NCI-H69 (cell line): ENCODE data around the gene FBXO45.
"Not testable (repeated sequence)": the region's sequence is repeated elsewhere in the genome, so short reads cannot be mapped to it uniquely, and the experiment has no call there.

Experiments used
- DNase-seq: peaks from one replicate; lab custom pipeline; 2025; lab: John Stamatoyannopoulos, UW

FBXO45 gene, protein sequence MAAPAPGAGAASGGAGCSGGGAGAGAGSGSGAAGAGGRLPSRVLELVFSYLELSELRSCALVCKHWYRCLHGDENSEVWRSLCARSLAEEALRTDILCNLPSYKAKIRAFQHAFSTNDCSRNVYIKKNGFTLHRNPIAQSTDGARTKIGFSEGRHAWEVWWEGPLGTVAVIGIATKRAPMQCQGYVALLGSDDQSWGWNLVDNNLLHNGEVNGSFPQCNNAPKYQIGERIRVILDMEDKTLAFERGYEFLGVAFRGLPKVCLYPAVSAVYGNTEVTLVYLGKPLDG

DNA sequence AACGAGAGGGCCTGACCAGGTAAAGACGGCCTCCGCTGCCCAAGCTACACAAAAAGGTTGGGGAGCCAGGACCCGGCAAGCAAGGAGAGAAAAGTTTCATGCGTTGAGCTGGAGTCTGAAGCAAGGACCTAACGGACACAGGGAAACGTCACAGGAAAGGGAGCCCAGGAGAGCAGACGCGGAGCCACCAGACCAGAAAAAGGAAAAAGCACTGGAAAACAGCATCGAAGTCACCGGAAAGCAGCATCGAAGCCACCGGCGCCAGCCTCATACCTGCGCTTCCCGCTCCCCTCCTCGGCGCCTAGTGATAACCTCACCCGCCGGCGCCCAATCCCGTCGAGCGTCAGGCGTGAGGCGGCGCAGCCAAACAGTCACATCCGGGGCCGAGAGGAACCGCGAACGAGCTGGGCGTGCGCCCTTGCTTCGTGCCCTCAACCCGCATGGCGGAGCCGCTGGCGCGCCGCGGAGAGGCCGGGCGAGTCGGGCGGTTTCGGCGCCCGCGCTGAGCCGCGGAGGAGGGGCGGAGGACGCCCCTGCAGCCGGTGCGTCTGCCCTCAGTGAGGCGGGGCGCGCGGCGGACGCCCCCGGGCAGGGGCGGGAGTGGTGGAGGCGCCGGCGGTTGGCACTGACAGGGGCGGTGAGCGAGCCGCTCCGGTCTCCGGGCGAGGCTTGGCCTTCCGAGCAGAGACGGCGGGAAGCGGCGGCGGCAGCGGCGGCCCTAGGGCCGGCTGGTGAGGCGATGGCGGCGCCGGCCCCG is at the start of gene FBXO45, which contains the start of gene WDR53:
TSS of gene FBXO45 (plus strand) at position 415 of the 757 bp plus-strand sequence. CDS start at position 740, 325 bp downstream.
TSS of gene WDR53 (minus strand) at position 309 of the 757 bp plus-strand sequence. CDS start 7,079 bp downstream, outside the sequence.
- peak; percentile 99 for DNase-seq

DNA sequence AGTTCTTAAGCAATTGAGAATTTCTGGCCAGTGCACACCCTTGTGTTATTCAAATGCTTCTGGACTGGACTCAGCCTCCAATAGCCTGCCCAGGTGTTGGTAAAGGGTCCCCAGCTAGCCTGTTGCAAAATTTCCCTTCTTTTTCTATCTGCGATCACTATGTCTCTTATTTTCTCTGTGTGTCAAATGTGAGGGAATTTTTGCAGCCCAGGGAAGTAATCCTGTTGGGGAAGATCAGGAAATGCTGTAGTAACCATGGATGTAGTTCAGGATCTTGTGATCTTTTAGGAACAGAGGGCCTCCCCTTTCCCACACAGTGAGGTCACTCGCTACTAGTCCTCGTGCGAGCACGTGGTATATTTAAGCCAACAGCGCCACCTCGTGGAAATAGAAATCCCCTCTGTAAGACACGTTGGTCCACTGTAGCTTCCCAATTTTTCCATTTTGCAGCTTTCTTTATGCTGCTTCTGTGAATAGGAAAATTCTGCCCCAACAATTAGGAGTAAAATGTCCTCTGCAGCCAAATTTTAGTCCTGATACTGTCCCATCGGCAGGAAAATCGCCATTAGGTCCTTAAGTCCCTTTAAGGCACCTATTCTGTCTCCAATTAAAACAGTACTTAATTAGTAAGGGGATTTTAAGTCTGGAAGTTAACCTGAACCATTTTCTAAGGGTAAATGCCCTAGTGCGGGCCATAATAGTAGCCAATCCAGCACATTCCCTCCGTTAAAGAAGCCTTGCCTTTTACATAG is 49.3 kb upstream of the FBXO45 start:
- peak; percentile 81 for DNase-seq

DNA sequence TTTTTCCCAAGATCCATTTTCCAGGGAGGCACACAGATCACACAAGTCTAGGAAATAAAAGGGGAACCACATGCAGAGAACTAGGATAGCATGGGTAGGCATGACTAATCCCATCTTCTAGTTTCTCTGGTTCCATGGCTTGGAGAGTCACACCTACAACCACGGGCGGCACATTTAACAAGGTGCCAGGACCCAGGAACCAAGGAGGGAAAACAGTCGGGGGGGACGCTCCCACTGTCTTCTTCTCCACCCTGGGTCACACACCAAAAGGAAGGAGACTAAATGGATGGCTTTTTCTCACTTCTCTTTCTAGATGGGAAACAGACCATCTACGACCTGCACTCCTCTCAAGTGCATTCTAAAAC is 48.8 kb upstream of the FBXO45 start:
- DNase-seq = no peak

DNA sequence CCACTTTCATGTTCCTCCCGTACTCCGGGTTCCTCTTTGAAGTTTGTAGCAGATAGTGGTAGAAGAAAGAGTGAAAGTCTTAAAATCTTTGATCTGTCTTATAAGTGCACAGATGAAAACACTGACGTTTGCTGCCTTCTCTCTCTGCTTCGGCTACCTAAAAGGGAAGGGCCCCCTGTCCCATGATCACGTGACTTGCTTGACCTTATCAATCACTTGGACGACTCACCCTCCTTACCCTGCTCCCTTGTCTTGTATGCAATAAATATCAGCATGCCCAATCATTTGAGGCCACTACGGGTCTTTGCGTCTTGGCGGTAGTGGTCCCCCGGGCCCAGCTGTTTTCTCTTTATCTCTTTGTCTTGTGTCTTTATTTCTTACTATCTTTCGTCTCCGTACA is 47.2 kb upstream of the FBXO45 start:
- not testable (repeated sequence) for DNase-seq

DNA sequence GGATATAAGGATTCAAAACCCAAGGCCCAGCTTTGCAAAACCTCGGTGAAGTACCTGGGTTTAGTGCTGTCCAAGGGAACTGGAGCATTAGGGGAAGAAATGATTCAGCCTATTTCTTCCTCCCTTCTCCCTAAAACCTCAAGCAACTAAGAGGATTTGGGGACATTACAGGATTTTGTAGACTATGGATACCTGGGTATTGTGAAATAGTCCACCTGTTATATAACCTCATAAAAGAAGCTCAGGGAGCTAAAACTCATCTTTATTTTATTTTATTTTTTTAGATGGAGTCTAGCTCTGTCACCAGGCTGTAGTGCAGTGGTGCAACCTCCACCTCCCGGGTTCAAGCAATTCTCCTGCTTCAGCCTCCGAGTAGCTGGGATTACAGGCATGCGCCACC is 44.6 kb upstream of the FBXO45 start:
- no peak for DNase-seq

DNA sequence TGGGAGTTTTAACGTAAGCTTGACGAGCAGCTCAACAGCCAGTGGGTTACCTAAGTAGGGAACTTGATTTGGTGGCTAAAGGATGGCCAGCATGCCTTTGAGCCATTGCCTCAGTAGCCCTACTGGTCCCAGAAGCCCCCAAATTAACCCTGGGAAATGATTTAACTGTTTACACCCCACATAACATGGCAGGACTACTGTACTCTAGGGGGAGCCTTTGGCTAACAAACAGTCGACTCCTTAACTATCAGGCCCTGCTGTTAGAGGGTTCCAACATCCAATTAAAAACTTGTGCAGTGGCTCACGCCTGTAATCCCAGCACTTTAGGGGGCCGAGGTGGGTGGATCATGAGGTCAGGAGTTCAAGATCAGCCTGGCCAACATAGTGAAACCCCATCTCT is 43.9 kb upstream of the FBXO45 start:
- DNase-seq = no peak

DNA sequence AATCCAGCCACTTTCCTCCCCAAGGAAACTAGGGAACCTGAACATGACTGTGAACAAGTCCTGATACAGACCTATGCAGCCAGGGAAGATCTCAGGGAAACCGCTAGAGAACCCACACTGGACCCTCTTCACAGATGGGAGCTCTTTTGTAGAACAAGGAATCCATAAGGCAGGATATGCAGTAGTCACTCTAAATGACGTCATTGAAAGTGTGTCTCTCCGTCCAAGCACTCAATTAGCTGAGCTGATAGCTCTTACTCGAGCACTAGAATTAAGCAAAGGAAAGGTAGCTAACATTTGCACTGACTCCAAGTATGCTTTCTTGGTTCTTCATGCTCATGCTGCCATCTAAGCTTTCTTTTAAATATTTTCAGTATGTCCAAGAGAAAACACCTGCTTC is 43.3 kb upstream of the FBXO45 start:
- peak; percentile 16 for DNase-seq

DNA sequence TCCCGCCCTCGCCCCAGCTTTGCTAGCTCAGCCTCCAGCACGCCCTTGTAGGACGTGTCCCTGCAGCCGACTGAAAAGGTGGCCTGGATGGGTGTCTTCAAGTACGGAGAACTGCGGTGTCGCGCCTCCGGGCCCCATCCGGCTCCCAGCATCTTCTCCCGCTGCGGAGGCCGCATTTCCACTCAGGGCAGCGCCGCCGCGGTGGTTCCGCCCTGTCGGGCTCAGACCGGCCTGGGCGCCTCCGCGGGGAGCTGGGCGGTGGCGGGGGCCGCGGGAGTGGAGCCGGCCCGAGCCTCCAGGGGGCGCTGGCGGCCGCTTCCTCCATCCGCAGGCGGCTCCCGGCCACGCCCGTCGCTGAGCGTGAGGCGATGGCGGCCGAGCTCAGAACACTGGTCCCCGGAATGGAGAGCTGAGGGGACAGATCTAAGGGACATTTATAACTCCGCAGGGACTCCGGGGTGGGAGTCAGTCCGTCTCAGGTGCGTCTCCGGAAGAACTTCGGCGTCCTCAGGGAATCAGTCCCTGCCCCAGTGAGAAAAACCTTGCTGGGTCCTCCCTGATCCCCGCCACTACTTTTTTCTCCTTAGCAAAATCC is 39.7 kb upstream of the FBXO45 start:
- peak; percentile 92 for DNase-seq

DNA sequence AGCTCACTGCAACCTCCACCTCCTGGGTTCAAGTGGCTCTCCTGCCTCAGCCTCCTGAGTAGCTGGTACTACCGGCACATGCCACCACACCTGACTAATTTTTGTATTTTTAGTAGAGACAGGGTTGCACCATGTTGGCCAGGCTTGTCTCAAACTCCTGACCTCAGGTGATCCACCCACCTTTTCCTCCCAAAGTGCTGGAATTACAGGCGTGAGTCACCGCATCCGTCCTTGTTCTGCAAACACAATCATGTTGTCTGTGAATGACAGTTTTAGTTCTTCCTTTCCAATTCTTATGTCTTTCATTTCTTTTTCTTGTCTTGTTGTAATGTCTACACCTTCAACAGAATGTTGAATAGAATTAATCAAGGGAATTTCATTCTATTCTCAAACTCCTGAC is 37.0 kb upstream of the FBXO45 start:
- no peak for DNase-seq

DNA sequence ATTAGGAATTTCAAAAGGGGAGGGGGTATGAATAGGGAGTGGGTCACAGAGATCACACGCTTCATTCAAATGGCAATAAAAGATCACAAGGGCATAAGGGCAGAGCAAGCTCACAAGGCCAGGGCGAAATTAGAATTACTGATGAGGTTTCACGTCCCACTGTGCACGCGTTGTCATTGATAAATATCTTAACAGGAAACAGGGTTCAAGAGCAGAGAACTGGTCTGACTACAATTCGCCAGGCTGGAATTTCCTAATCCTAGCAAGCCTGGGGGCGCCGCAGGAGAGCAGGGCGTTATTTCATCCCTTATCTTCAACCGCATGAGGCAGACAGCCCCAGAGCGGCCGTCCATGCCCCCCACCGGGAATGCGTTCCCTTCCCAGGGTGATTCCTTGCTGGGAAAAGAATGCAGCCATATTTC is 35.2 kb upstream of the FBXO45 start:
- no peak for DNase-seq

DNA sequence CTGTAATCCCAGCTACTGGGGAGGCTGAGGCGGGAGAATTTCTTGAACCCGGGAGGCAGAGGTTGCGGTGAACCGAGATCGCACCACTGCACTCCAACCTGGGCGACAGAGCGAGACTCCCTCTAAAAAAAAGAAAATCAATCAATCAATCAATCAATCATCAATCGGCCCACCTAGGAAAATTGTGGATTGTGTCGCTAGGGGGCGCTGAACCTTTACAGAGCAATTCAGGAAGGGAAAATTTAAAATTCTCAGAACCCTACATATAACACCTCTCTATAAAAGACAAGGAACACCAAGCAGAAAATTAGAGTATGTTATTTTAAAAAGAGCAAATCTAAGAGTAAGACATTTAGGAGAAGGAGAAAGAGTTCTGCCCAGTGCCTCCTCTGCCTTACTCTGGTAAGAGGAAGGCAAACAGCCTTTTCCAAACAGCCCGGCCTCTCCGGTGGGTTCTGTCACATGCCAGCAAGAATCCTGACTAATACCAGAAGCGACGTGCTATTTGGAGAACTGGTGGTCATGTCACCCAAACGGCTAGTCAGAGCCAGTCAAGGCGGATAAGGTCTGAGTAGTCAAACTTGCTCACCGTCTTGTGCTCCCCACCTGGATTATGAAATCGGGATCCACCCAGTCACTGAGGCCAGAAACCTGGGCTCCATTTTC is 31.0 kb upstream of the FBXO45 start:
- DNase-seq = peak; percentile 42

DNA sequence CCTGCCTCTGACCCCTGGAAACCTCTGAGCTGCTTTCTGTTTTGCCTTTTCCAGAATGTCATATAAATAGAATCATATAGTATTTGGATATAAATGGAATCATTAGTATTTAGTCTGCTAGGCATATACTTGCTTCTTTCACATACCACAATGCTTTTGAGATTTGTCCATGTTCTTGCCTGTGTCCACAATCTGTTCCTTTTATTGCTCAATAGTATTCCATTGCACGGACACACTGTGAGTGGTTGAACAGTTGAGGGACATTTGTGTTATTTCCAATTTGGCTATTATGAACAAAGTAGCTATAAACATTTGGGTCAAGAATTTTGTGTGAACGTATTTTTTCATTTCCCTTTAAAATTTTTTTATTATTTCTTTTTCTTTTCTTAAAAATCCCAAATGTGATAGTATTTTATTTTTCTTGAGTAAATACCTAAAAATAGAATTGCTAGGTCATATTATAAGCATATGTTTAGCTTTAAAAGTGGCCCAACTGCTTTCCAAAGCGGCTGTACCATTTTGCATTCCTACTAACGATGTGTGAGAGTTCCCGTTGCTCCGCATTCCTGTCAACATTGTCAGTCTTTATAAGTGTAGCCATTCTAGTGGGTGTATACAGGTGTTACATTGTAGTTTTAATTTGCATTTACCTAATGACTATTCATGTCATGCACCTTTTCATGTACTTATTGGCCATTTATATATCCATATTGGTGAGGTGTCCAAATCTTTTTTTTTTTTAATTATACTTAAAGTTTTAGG is 26.6 kb upstream of the FBXO45 start:
- no peak for DNase-seq

DNA sequence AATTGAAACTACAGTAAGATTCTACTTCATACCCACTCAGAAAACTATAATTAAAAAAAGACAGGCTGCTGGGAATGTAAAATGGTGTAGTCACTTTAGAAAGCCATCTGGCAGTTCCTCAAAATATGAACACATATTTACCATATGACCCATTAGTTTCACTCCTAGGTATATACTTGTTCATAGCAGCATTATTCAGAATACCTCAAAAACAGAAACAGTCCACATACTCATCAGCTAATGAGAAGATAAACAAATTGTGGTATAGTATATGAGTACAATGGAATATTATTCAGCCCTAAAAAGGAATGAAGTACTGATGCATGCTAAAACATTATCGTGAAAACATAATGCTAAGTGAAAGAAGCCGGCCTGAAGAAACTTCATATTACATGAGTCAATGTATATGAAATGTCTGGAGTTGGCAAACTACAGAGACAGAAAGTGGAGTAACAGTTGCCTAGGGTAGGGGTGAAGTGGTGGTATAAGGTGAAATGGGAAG is 23.9 kb upstream of the FBXO45 start:
- no peak for DNase-seq

DNA sequence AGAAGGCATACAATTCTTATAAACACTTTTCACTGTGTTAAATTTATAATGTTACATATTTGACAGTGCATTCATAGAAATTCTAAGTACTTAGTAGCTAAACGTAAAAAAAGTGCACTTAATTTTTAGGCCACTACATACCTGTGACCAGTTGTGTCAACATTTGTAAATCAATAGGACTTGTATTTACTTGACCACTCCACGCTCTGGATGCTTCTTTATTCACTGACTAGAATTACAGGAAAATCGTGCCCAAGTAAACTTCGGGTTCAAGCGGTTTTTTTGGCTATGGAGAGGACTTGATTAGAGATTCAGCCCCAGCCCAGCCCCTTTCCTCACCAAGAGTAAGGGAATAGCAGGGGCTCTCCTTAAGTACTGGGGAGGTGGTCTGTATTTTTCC is 21.9 kb upstream of the FBXO45 start:
- DNase-seq = no peak

DNA sequence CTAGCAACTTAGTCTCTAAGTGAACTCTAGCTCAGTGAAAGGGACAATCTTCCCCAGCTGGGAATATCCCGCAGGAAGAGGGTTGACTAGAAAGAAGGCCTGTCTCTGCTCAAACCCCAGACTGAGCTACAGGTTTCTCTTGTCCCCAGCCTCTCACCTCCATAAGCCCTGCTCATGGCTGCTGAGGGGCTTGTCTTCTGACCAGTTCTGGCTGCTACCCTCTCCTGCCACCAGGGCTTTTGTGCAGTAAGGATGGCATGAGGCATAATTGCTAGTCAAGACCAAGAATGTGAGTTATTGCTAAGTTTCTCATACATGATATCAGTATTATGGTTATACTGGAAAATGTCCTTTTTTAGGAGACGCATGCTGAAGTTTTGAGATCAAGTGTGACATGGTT is 21.4 kb upstream of the FBXO45 start:
- no peak for DNase-seq

DNA sequence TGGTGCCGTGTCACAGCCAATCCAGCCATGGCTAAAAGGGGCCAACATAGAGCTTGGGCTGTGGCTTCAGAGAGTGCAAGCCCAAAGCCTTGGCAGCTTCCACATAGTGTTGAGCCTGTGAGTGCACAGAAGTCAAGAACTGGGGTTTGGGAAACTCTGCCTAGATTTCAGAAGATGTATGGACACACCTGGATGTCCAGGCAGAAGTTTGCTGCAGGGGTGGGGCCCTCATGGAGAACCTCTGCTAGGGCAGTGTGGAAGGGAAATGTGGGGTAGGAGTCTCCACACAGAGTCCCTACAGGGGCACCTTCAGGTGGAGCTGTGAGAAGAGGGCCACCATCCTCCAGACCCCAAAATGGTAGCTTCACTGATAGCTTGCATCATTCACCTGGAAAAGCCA is 19.1 kb upstream of the FBXO45 start:
- DNase-seq = not testable (repeated sequence)

DNA sequence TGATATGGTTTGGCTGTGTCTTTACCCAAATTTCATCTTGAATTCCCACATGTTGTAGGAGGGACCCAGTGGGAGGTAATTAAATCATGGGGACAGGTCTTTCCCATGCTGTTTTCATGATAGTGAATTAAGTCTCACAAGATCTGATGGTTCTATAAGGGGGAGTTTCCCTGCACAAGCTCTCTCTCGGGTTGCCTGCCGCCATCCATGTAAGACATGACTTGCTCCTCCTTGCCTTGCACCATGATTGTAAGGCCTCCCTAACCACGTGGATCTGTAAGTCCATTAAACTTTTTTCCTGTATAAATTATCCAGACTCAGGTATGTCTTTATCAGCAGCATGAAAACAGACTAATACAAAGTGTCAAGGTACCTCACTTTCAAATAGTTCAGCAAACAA is 18.3 kb upstream of the FBXO45 start:
- not testable (repeated sequence) for DNase-seq

DNA sequence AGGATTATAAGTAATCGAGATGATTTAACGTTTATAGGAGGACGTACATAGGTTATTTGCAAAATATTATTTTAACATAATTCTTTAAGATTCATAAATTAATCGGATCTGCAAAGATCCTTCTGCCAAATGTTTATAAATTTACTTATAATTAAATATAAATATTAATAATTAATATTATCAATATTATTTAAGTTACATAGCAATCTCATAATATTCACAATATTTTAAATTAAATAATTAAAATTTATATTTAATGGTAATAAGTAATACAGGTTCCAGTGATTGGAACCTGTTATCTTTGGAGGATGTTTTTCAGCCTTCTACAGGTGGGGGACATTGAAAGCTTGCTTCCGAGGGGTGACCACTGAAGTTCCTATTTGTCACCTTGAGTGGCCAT is 16.2 kb upstream of the FBXO45 start:
- DNase-seq = no peak

DNA sequence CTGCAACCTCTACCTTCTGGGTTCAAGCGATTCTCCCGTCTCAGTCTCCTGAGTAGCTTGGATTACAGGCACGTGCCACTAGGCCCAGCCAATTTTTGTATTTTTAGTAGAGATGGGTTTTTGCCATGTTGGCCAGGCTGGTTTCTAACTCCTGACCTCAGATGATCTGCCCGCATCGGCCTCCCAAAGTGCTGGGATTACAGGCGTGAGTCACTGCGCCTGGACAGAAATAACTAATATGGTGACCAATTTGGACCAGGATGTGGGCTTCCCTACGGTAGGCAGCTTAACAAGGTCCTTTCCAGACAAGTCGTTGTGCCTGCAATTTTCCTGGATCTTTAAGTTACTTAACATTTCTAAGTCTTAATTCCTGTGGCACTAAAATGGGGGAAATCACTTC is 14.9 kb upstream of the FBXO45 start:
- no peak for DNase-seq

DNA sequence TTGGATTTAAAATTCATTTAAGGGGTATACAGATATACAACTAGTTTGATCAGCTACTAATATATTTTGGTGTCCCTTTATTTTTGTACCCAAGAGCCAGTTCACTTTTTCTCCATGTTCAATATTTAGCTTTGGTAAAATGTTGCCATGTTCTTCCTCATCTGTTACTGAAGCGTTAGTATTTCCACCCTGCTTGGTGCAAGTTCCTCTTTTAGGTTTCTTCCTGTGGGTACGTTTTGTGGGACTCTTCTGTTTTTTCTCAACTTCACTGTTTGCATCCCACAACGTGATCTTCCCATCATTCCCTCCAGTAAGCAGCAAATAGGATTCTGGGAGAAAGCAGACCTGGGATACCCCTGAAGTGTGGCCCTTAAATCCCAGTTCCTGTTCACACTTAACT is 14.3 kb upstream of the FBXO45 start:
- no peak for DNase-seq

DNA sequence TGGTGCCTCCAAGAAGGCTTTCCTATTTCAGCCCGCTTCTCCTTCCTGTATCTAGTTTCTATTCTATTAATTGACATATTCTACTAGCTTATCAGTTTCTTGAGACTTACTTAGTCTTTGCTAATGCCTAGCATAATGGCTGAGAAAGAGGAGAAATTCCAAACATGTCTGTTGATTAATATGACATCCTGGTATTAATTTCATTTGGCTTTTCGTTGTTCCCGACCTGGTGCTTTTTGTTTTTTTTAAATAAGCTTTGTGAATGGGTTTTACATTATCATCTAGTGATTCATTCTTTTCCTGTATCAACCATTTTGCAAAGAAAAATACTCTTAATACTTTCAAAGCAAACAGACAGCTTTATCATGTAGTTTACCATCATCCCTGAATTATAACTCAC is 13.2 kb upstream of the FBXO45 start:
- no peak for DNase-seq
